NCI-H82 (cell line): Measurements from ENCODE around the gene MAP3K15.

Experiments
- DNase-seq: peaks from one replicate; lab custom pipeline; 2025; lab: John Stamatoyannopoulos, UW

The MAP3K15 gene

GRCh38 chrX:19344661-19345060 lies 170.6 kb downstream of the MAP3K15 start:
- peak; percentile 44 for DNase-seq

- peak; percentile 98 for DNase-seq
These were observed 171.5 kb downstream of the MAP3K15 start, which contains the start of gene PDHA1 for GRCh38 chrX:19343535-19344408. Gene PDHA1, plus strand, starts transcription at chrX:19343927. Its CDS starts 111 bp downstream, at chrX:19344038.

- DNase-seq: peak; percentile 67
These were observed 172.2 kb downstream of the MAP3K15 start for GRCh38 chrX:19343085-19343534.

- peak; percentile 62 for DNase-seq
These were observed 172.9 kb downstream of the MAP3K15 start for GRCh38 chrX:19342331-19342906.

GRCh38 chrX:19334945-19335626 lies 180.2 kb downstream of the MAP3K15 start:
- DNase-seq: peak; percentile 86

GRCh38 chrX:19332983-19333382 lies 182.3 kb downstream of the MAP3K15 start:
- no peak for DNase-seq

- no peak for DNase-seq
These were observed 183.5 kb downstream of the MAP3K15 start for GRCh38 chrX:19331831-19332230.

- DNase-seq: no peak
These were observed 188.7 kb downstream of the MAP3K15 start for GRCh38 chrX:19326567-19326966.
